Stomach (tissue), 9 donors: Measurements from ENCODE around the gene COPS7B. TPM values are rescaled to one million over a fixed set of nuclear protein-coding genes. Genes with fewer than 3 reads are reported as not detected.
A peak's percentile ranks its signal among the peaks of the same experiment; 100 is the strongest.

Source experiments
- DNase-seq, 2 donors: peaks; one replicate each; pipeline versions ENCODE4 v3.0.0 to v3.0.0-alpha.2; 2013 to 2019
- H3K27ac ChIP-seq, 5 donors: fragments of 200-600 bp in 4 of 5; sonication (generic) in 4 of 5; one replicate each; pipeline ENCODE4 v1.5.1; 2013 to 2019; ENCODE audit warnings: mild to moderate bottlenecking in 1 of 5, moderate library complexity in 1 of 5
- H3K27me3 ChIP-seq, 3 donors: fragments of 200-600 bp; sonication (generic); one replicate each; pipeline ENCODE4 v1.5.1; 2017 to 2019; ENCODE audit warnings: mixed run types in 1 of 3
- H3K36me3 ChIP-seq, 4 donors: fragments of 200-600 bp; sonication (generic); 1 replicate in 3 of 4; 2 replicates in 1 of 4; pipeline ENCODE4 v1.5.1; 2016 to 2019
- H3K4me1 ChIP-seq, 4 donors: fragments of 200-600 bp; sonication (generic); one replicate each; pipeline ENCODE4 v1.5.1; 2016 to 2019
- H3K4me3 ChIP-seq, 4 donors: fragments of 200-600 bp; sonication (generic) in 3 of 4; one replicate each; pipeline ENCODE4 v1.5.1; 2016 to 2019; ENCODE audit warnings: mild to moderate bottlenecking in 1 of 4
- H3K9me3 ChIP-seq, 4 donors: fragments of 200-600 bp; sonication (generic); one replicate each; pipeline ENCODE4 v1.5.1; 2016 to 2019
- CTCF ChIP-seq, 7 experiments: fragments of 450-650 bp in 4 of 7; fragments of 200-600 bp in 3 of 7; sonication (generic) in 3 of 7; IDR thresholded peaks; one replicate each; pipeline ENCODE4 v1.5.1; 2016 to 2019; ENCODE audit warnings: antibody characterized with exemption in 7 of 7, control low read depth in 2 of 7, mild to moderate bottlenecking in 1 of 7
- EP300 ChIP-seq: sonication (generic); formaldehyde crosslinking; IDR thresholded peaks from one replicate; pipeline ENCODE4 v1.6.1; 2017; ENCODE audit warnings: antibody characterized with exemption
- POLR2A ChIP-seq, 4 donors: fragments of 450-650 bp; IDR thresholded peaks; one replicate each; pipeline ENCODE4 v1.6.1; 2016; ENCODE audit warnings: antibody characterized with exemption in 4 of 4, control low read depth in 2 of 4, mild to moderate bottlenecking in 1 of 4, moderate library complexity in 1 of 4
- POLR2AphosphoS5 ChIP-seq, 3 donors: sonication (generic); formaldehyde crosslinking; IDR thresholded peaks; one replicate each; pipeline ENCODE4 v1.6.1; 2016; ENCODE audit warnings: antibody characterized with exemption in 3 of 3
- WGBS, 5 donors: extraction: QIAGEN DNeasy Blood & Tissue Kit in 3 of 5; methylation state at CpG; one replicate each; pipeline versions ENCODE4 v1.1.5 to v1.1.7; 2013 to 2018; 5-methylcytosine and 5-hydroxymethylcytosine counted together
- intact Hi-C: fragments of 100-400 bp; cut with DNase I; formaldehyde crosslinking; loops from one replicate; pipeline ENCODE4 v1.15.1; 2023; ENCODE audit warnings: low total_unique reads
- polyA plus RNA-seq, 3 donors: library from polyadenylated mRNA; stranded (reverse); fragments of 200-250 nt; gene quantifications; one replicate each; pipeline ENCODE4 v1.2.3, GENCODE V29; 2013
- total RNA-seq, 5 donors: library from RNA; depleted of rRNA; stranded (reverse); fragments of >200 nt; gene quantifications; one replicate each; pipeline versions ENCODE4 v1.1.0 to v1.2.3, GENCODE V29; 2014 to 2016
- donor health status: healthy with polysubstance abuse.
- donor health status: Bipolar disorder and iron deficiency.
- donor health status: healthy.

The COPS7B gene
- total and polyA plus RNA-seq, 8 donors: 2.3 to 89.3 (median 22.9) TPM

- Histone ChIP-seq H3K4me3 (no peak overlapping the region), H3K27me3 (no peaks in the 10 kb centered on the region), H3K9me3 (no peaks in the 10 kb centered on the region), H3K27ac (peak overlapping the region in 3 of 5 donors; percentile 10 to 69 (median 55)), H3K36me3 (peaks cover 17 to 73% (median 68%) of the 10 kb centered on the region in 4 donors), H3K4me1 (peaks cover 18 to 75% (median 53%) of the 10 kb centered on the region in 4 donors)
- DNase-seq: peak in 1 of 2 donors; percentile 53
- intact Hi-C loops: no loop called here
- no peak for TF ChIP-seq EP300
- TF ChIP-seq POLR2AphosphoS5 (IDR thresholded peaks at IDR 0.05): peak in 2 of 3 donors; percentile 7 to 43
- 23 to 52% (median 30%) methylated on average over 3 of the region's 3 CpGs for WGBS, 5 donors
Observed at GRCh38 chr2:231791107-231791506, 4.9 kb downstream of the COPS7B start.

- 93 to 98% (median 95%) methylated on average over 3 of the region's 3 CpGs for WGBS, 5 donors
- Histone ChIP-seq H3K27me3 (no peaks in the 10 kb centered on the region), H3K4me3 (no peak overlapping the region), H3K27ac (no peak overlapping the region), H3K36me3 (peaks cover 32 to 96% (median 89%) of the 10 kb centered on the region in 4 donors), H3K9me3 (no peaks in the 10 kb centered on the region), H3K4me1 (peaks cover 10 to 55% (median 32%) of the 10 kb centered on the region in 4 donors)
- no peak for DNase-seq
- TF ChIP-seq POLR2A (IDR thresholded peaks at IDR 0.05) (no peak), EP300 (no peak), CTCF (IDR thresholded peaks at IDR 0.05) (no peak), POLR2AphosphoS5 (IDR thresholded peaks at IDR 0.05) (no peak)
- intact Hi-C loops: no loop called here
Observed at GRCh38 chr2:231794383-231794782, 8.1 kb downstream of the COPS7B start.

GRCh38 chr2:231795525-231796327, 9.5 kb downstream of the COPS7B start:
- no peaks in the 10 kb centered on the region for H3K9me3 ChIP-seq
- 66 to 76% (median 72%) methylated on average over 9 of the region's 9 CpGs for WGBS, 5 donors
- DNase-seq: peak; percentile 80 to 85
- H3K27ac ChIP-seq: peak overlapping the region in 1 of 5 donors; percentile 53
- TF ChIP-seq POLR2A (IDR thresholded peaks at IDR 0.05): no peak
- TF ChIP-seq POLR2AphosphoS5 (IDR thresholded peaks at IDR 0.05): peak in 1 of 3 donors; percentile 3
- peak in 5 of 7 experiments; percentile 21 to 66 (median 41) for TF ChIP-seq CTCF (IDR thresholded peaks at IDR 0.05)
- no peak for TF ChIP-seq EP300
- no peaks in the 10 kb centered on the region for H3K27me3 ChIP-seq
- no peak overlapping the region for H3K4me3 ChIP-seq
- H3K4me1 ChIP-seq: peaks cover 10 to 51% (median 30%) of the 10 kb centered on the region in 4 donors
- intact Hi-C loops: no loop called here
- peaks cover 34 to 99% (median 96%) of the 10 kb centered on the region in 4 donors for H3K36me3 ChIP-seq

- WGBS, 5 donors: 31 to 46% (median 38%) methylated on average over 6 of the region's 6 CpGs
- H3K27ac ChIP-seq: no peak overlapping the region
- H3K4me1 ChIP-seq: peaks cover 0 to 18% (median 6%) of the 10 kb centered on the region in 4 donors
- no peaks in the 10 kb centered on the region for H3K9me3 ChIP-seq
- TF ChIP-seq CTCF (IDR thresholded peaks at IDR 0.05) (peak in 4 of 7 experiments; percentile 37 to 57 (median 54)), EP300 (no peak), POLR2AphosphoS5 (IDR thresholded peaks at IDR 0.05) (no peak), POLR2A (IDR thresholded peaks at IDR 0.05) (no peak)
- peaks cover 49 to 100% (median 88%) of the 10 kb centered on the region in 4 donors for H3K36me3 ChIP-seq
- intact Hi-C loops: no loop called here
- H3K27me3 ChIP-seq: no peaks in the 10 kb centered on the region
- H3K4me3 ChIP-seq: no peak overlapping the region
- peak; percentile 48 to 50 for DNase-seq
Observed at GRCh38 chr2:231800493-231801091, 14.3 kb downstream of the COPS7B start.
